H1 (cell line): ENCODE data around the gene MOGAT2. TPM values are rescaled to one million over a fixed set of nuclear protein-coding genes. Genes with fewer than 3 reads are reported as not detected.
A peak's percentile ranks its signal among the peaks of the same experiment; 100 is the strongest.

Source experiments
- ATF2 ChIP-seq: IDR thresholded peaks from 2 replicates; pipeline ENCODE4 v1.6.1; 2012; ENCODE audit warnings: low read length, inconsistent platforms
- CHD2 ChIP-seq: IDR thresholded peaks from 2 replicates; pipeline ENCODE4 v1.6.1; 2012; ENCODE audit warnings: low read length, improper control_type of control experiment
- CHD7 ChIP-seq: fragments of 300-600 bp; sonication (generic); IDR thresholded peaks from 2 replicates; pipeline ENCODE4 v1.7.1; 2012; ENCODE audit warnings: low read length, moderate library complexity, mild to moderate bottlenecking, inconsistent platforms; ENCODE audit not compliant: insufficient replicate concordance
- EGR1 ChIP-seq: IDR thresholded peaks from 2 replicates; pipeline ENCODE4 v1.6.1; 2011; ENCODE audit warnings: low read depth, low read length, borderline replicate concordance
- GABPA ChIP-seq: IDR thresholded peaks from 2 replicates; pipeline ENCODE4 v1.6.1; 2011; ENCODE audit warnings: mild to moderate bottlenecking, low read length, moderate library complexity, borderline replicate concordance; ENCODE audit not compliant: insufficient read depth
- POLR2AphosphoS5 ChIP-seq: IDR thresholded peaks from 2 replicates; pipeline ENCODE4 v1.6.1; 2011; ENCODE audit warnings: low read depth, low read length
- polyA plus RNA-seq, 7 experiments: library from polyadenylated mRNA; depleted of rRNA in 3 of 7; stranded (reverse) in 5 of 7; unstranded in 2 of 7; fragments of >200 nt in 5 of 7; fragments of 200-250 nt in 2 of 7; gene quantifications; 1 replicate in 5 of 7; 2 replicates in 1 of 7; 4 replicates in 1 of 7; pipeline versions ENCODE4 v1.2.1 to v1.2.3, GENCODE V29; 2011 to 2013; ENCODE audit warnings: missing spikeins in 2 of 7, mixed read lengths in 2 of 7
- total RNA-seq: library from RNA; stranded (reverse); fragmentation: NEBNext Ultra II Directional; extraction: Animal tissue kit (Norgen Biotek cat#: 25700); gene quantifications from 2 replicates; pipeline ENCODE4 v1.2.1, GENCODE V29; 2021

MOGAT2 gene
- total and polyA plus RNA-seq, 2 of the 8 experiments (the other 6 are each of a cell fraction or from before 2014, with no cell fraction given) = not detected

GRCh38 chr11:75768112-75768908 is 50.7 kb downstream of the MOGAT2 start, which contains the start of gene DGAT2 (continued):
- no peak for TF ChIP-seq ATF2
- TF ChIP-seq CHD7 = no peak
- no peak for TF ChIP-seq CHD2
- TF ChIP-seq POLR2AphosphoS5 = no peak
- TF ChIP-seq EGR1 = 0 out of 2 replicates have a peak, but pooled peaks have one; percentile 35
- no peak for TF ChIP-seq GABPA
